ENCODE measurements around the gene ANO9. TPM values are rescaled to one million over a fixed set of nuclear protein-coding genes. Genes with fewer than 3 reads are reported as not detected.

The ANO9 gene
- total RNA-seq (2022; extraction: Qiagen RNA extraction), result 0.64 to 1.3 TPM (median 0.88 TPM) in 5 replicates

GRCh38 chr11:441418-442274 is at the start of gene ANO9:
Gene ANO9, minus strand, starts transcription at chr11:442011. Its CDS starts 85 bp downstream, at chr11:441926.

GRCh38 chr11:449889-450808 is 8.3 kb upstream of the ANO9 start, which contains the start of gene PTDSS2:
Gene PTDSS2, plus strand, starts transcription at chr11:450279. Its CDS starts 177 bp downstream, at chr11:450456.

GRCh38 chr11:394034-394857 is 47.6 kb downstream of the ANO9 start, which contains the start of gene PKP3:
Gene PKP3, plus strand, starts transcription at chr11:394209. Its CDS starts 84 bp downstream, at chr11:394293.

DNA sequence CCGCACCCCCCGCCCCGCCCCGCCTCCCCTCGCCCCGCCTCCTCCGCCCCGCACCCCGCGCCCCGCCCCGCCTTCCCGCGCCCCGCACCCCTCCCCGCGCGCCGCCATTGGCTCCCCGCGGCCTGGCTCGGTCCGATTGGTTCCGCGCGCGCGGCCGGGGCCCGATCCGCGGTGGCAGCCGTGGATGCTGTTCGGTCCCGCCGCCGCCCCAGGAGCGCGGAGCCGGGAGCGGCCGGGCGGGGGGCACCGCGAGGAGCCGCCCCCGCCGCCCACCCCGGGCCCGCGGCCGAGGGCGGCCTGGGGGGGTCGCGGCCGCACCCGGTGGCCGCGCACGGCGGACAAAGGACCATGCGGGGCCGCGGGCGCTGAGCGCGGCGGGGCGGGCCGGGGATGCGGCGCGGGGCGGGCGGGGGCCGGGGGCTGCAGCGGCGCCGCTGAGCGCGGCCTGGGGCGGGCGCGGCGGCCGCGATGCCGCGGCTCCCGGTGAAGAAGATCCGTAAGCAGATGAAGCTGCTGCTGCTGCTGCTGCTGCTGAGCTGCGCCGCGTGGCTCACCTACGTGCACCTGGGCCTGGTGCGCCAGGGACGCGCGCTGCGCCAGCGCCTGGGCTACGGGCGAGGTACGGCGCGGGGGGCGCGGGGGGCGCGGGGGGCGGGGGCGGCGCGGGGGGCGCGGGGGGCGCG is 72.3 kb downstream of the ANO9 start, which contains the start of gene B4GALNT4:
B4GALNT4 (plus strand) TSS at position 164 of the 683 bp plus-strand sequence; CDS start at position 469, 305 bp downstream.

Other genes with a start within 250 kb of the ANO9 start
- not detected in 5 replicates for gene SCGB1C1, start 248.9 kb downstream of the ANO9 start, total RNA-seq (2022; extraction: Qiagen RNA extraction)
- 37.3 to 46.4 TPM (median 44.1 TPM) in 5 replicates for gene BET1L, start 234.6 kb downstream of the ANO9 start, total RNA-seq (2022; extraction: Qiagen RNA extraction)
- gene RIC8A, start 234.3 kb downstream of the ANO9 start, total RNA-seq (2022; extraction: Qiagen RNA extraction), result 117 to 140 TPM (median 122 TPM) in 5 replicates
- gene SIRT3, start 205.7 kb downstream of the ANO9 start, total RNA-seq (2022; extraction: Qiagen RNA extraction), result 18.1 to 24.4 TPM (median 19.8 TPM) in 5 replicates
- gene PSMD13, start 205.0 kb downstream of the ANO9 start, total RNA-seq (2022; extraction: Qiagen RNA extraction), result 166 to 190 TPM (median 177 TPM) in 5 replicates
- not detected in 5 replicates for gene NLRP6, start 163.6 kb downstream of the ANO9 start, total RNA-seq (2022; extraction: Qiagen RNA extraction)
- 6.8 to 14.5 TPM (median 11.5 TPM) in 5 replicates for gene PGGHG, start 152.9 kb downstream of the ANO9 start, total RNA-seq (2022; extraction: Qiagen RNA extraction)
- not detected in 5 replicates for gene IFITM5, start 142.5 kb downstream of the ANO9 start, total RNA-seq (2022; extraction: Qiagen RNA extraction)
- gene IFITM2, start 134.2 kb downstream of the ANO9 start, total RNA-seq (2022; extraction: Qiagen RNA extraction), result 57.0 to 66.9 TPM (median 63.2 TPM) in 5 replicates
- 0.36 to 0.80 TPM (median 0.52 TPM) in 5 replicates for gene IFITM1, start 128.0 kb downstream of the ANO9 start, total RNA-seq (2022; extraction: Qiagen RNA extraction)
- gene IFITM3, start 121.2 kb downstream of the ANO9 start, total RNA-seq (2022; extraction: Qiagen RNA extraction), result 23.0 to 37.6 TPM (median 29.5 TPM) in 5 replicates
- gene B4GALNT4, start 72.5 kb downstream of the ANO9 start, total RNA-seq (2022; extraction: Qiagen RNA extraction), result 11.8 to 23.3 TPM (median 18.8 TPM) in 5 replicates
- 24.1 to 42.6 TPM (median 38.1 TPM) in 5 replicates for gene PKP3, start 47.8 kb downstream of the ANO9 start, total RNA-seq (2022; extraction: Qiagen RNA extraction)
- 62.5 to 93.9 TPM (median 85.8 TPM) in 5 replicates for gene SIGIRR, start 27.0 kb downstream of the ANO9 start, total RNA-seq (2022; extraction: Qiagen RNA extraction)
- 33.8 to 48.0 TPM (median 43.2 TPM) in 5 replicates for gene PTDSS2, start 8.3 kb upstream of the ANO9 start, total RNA-seq (2022; extraction: Qiagen RNA extraction)
- gene RNH1, start 65.2 kb upstream of the ANO9 start, total RNA-seq (2022; extraction: Qiagen RNA extraction), result 130 to 184 TPM (median 173 TPM) in 5 replicates
- gene HRAS, start 93.6 kb upstream of the ANO9 start, total RNA-seq (2022; extraction: Qiagen RNA extraction), result 109 to 168 TPM (median 154 TPM) in 5 replicates
- 0.54 to 1.1 TPM (median 0.72 TPM) in 5 replicates for gene LRRC56, start 95.5 kb upstream of the ANO9 start, total RNA-seq (2022; extraction: Qiagen RNA extraction)
- 2.0 to 3.0 TPM (median 2.7 TPM) in 5 replicates for gene LMNTD2, start 118.7 kb upstream of the ANO9 start, total RNA-seq (2022; extraction: Qiagen RNA extraction)
- gene RASSF7, start 119.0 kb upstream of the ANO9 start, total RNA-seq (2022; extraction: Qiagen RNA extraction), result 39.7 to 54.5 TPM (median 51.0 TPM) in 5 replicates
- gene PHRF1, start 134.5 kb upstream of the ANO9 start, total RNA-seq (2022; extraction: Qiagen RNA extraction), result 26.6 to 36.8 TPM (median 36.2 TPM) in 5 replicates
- 5.0 to 7.9 TPM (median 6.0 TPM) in 5 replicates for gene IRF7, start 173.9 kb upstream of the ANO9 start, total RNA-seq (2022; extraction: Qiagen RNA extraction)
- 0.06 to 0.26 TPM (median 0.18 TPM) in 4 of 5 replicates, not detected in the other for gene CDHR5, start 182.9 kb upstream of the ANO9 start, total RNA-seq (2022; extraction: Qiagen RNA extraction)
- gene SCT, start 185.2 kb upstream of the ANO9 start, total RNA-seq (2022; extraction: Qiagen RNA extraction), result not detected in 5 replicates
- 0.09 to 0.64 TPM (median 0.32 TPM) in 5 replicates for gene DRD4, start 195.3 kb upstream of the ANO9 start, total RNA-seq (2022; extraction: Qiagen RNA extraction)